ENCODE results near the gene TAOK2. TPM values are rescaled to one million over a fixed set of nuclear protein-coding genes. Genes with fewer than 3 reads are reported as not detected.

TAOK2 gene
- total RNA-seq: 72.7 and 73.7 TPM in 2 replicates

DNA sequence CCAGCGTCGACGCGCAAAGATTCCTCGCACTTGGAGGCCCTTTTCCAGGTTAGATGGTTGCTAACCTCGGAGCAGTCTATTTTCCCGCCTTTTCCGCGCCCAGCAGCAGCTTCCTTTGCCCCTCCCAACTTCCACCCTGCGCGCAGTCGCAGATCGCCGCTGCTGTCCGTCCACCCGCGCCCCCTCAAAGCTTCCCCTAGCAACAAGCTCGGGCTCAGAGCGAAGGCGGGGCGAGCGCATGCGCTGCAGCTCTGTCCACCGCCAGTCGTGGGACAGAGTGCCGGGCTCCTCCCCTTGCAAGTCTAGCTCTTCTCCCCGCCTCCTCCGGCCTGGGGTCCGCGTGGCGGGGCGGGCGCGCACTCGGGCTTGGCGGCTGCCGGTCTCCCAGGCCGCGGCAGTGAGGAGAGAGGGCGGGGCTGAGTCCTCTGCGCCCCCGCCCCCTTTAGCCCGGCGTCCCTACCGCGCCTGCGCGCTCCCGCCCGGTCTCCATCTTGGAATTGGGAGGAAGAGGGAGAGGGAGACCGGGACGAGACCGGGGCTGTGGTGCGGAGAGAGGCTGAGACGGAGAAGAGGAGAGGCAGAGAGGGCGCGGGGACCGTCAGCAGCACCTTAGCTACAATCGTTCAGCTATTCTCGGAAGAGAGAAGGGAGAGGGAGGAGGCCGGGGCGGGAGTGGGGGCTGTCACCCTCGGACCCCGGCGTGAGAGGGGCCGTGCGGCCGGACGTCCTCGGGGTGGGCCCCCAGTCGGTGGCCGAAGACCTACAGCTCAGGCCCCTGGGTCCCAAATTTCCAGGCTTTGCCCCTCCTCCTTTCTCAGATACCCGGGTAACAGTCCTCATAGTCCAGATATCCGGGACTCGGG lies at the start of gene TAOK2:
Gene TAOK2 (plus strand): TSS at position 485 of the 863 bp plus-strand sequence. CDS start 3,905 bp downstream, outside the sequence.

DNA sequence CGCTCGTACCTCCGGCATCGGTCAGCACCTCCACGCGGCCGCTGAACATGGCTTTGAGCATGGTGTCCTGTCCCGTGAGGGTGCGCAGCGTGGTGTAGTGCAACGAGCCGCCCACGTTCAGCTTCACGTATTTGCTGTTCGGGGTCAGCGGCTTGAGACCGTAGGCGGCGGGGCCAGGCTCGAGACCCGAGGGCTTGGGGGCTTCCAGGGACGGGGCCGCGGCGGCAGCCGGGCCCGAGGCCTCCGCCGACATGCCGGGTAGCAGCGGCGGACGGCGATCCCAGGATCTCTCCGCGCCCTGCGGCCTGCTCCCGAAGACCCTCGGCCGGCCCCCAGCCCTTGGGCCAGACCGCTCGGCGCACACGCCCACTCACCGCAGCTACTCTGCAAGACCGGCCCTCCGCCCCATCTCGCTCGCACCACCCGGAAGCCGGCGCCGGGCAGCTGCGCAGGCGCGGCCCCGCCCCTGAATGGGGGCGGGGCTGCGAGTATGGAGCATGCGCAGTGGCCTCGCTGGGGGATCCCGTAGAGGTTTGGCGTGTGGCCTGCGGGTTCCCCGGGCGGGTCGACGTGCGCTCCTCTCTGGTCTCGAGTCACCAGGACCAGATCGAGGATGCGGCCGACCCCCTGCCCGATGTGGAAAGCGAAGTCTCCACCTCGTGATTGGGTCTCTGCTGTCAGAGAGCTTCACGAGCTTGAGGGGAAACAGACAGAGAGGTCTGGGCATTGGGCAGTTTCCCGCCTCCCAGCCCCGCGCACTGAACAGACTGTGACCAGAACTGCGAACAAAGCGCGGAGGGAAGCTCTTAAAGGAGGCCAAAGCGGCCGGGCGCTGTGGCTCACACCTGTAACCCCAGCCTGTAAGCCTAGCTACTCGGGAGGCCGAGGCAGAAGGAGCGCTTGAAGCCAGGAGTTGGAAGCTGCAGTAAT lies 47.6 kb upstream of the TAOK2 start, which contains the start of gene KCTD13:
Gene KCTD13 (minus strand): TSS at position 446 of the 930 bp plus-strand sequence. CDS start 193 bp downstream, at position 253.

DNA sequence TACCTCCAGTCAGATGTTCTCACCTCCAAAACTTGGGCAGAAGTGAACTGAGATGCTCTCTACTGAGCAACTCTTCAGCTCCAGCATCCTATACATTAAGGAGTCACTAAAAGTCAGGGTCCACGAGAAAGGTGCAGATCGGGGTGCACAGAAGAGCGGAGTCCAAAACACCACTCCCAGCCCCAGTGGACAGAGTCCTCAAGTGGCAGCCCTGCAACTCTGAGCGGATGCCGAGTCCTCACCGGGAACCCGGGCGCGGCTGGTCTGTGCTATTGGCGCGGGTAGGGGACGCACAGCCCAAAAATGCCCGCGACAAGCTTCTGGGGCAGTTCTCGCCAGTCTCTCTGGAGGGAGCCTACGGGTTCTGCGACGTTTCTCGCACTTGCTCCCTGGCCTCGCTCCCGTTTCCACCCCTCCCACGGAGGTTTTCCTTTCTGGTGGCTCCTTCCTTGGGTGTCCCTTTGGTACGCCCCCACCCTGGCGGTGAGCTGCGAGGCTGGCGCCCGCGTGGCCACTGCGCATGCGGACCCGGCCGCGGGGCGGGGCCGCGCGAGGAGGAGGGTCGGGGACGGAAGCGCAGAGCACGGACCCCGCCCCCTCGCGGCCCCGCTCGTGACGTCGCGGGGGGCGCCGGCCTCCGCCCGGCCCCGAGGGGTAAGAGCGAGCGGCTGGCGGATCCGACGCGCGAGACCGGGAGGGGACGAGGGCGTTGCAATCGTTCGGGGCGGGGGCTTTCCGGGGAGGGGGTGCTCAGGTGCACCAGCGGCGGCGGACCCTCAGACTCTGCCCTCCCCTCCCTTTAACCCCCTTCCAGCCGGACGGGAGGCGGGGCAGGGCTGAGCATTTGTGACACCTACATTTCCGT lies 12.0 kb upstream of the TAOK2 start, which contains the start of gene TMEM219:
Gene TMEM219 (plus strand): TSS at position 601 of the 865 bp plus-strand sequence. CDS start 1,065 bp downstream, outside the sequence.

DNA sequence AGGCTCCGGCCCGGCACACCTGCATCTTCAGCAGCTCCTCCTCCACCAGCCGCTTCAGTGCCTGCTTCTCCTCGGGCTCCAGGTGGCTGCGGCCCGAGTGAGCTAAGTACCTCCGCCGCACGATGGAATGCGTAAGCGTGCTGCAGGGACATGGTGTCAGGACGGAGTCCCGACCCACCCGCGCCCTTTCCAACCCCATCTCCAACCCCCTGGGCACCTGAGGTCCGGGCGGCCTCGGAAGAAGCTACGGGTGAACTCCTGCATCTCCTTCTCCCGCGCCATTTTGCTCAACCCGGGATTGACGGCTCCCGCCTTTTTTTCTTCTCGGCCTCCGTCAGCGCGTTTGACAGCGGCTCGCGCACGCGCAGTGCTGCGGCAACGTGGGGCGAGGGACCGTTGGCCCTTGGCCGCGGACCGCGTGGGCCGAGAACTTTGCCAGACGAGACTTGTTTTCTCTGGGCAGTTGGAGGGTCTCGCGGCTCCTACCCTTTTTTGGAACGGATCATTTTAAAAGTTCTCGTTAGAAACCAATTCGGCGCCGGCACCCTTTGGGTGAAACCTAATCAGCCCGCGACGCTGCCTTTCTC lies 21.7 kb downstream of the TAOK2 start, which contains the start of gene HIRIP3:
Gene HIRIP3 (minus strand): TSS at position 294 of the 587 bp plus-strand sequence. CDS start 12 bp downstream, at position 282.

DNA sequence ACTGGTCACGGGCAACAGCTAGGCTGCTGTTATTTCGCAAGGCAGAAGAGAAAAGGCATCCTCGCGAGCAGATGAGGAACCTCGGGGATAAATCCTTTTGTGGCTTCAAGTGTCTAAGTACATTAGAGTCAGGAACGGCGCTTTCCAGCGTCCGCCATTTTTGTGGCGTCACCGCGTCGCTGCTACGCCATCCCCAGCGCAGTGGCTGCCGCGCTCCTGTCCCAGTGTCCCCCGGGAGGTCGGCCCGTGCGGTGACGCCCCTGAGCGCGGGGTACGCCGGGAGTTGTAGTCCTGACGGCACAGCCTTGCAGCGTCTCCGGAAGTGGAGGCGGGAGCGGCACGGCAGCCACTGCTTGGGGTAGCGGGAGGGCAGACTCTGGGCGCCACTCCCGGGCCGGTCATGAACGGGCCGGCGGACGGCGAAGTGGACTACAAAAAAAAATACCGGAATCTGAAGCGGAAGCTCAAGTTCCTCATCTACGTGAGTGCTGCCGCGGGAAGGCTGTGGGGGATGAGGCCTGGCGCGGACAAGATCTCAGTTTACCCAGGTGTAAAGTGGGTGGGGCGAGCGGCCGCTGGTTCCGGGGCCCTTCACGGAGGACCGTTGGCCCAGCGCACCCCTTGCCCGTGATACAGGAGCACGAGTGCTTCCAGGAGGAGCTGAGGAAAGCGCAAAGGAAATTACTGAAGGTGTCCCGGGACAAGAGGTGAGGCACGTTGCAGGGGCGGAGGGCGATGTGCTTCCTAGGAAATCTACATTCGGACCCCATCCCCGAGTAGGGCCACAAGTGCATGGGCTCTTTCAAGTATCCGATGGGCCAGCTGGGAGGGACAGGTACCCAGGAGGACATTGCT lies 22.5 kb downstream of the TAOK2 start, which contains the start of gene INO80E:
Gene INO80E (plus strand): TSS at position 331 of the 855 bp plus-strand sequence. CDS start 70 bp downstream, at position 401.

DNA sequence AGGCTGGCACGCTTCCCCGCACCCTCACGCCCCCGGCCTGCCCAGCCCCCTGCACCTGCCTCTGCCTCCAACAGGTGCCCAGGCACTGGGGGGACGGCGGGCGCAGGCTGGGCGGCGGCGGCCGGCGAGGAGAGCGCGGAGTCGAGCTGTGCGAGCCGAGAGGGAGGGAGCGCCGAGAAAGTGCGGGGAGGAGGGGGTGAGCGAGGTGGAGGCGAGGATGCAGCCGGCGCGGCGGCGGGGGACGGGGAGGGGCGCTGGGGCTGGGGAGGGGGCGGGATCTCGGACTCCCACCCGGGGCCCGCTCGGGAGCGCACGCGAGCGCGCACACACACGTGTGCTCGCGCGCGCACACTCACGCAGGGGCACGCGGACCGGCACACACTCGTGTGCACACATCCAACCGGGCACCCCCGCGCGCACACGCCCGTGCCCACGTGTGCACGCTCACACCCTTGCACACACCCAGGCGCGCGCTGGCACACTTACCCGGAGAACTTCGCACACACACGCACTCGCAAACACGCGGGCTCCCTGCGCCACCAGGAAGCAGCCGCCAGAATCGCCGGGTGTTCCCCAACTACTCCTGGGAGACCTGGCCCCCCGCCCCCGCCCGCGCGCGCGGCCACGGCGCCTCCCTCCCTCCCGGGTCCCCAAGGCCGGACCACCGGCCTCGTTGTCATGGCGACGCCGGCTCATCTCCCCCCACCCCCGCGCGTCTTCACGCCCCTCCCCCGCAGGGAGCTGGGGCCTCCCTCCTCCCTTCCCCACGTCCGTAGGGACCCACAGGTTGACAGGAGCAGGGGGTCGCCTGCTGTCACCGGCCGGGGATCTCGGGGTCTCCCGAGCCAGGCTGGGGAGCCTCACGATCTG lies 37.4 kb downstream of the TAOK2 start, which contains the start of gene DOC2A:
Gene DOC2A (minus strand): TSS at position 184 of the 870 bp plus-strand sequence. CDS start 805 bp downstream, outside the sequence.

DNA sequence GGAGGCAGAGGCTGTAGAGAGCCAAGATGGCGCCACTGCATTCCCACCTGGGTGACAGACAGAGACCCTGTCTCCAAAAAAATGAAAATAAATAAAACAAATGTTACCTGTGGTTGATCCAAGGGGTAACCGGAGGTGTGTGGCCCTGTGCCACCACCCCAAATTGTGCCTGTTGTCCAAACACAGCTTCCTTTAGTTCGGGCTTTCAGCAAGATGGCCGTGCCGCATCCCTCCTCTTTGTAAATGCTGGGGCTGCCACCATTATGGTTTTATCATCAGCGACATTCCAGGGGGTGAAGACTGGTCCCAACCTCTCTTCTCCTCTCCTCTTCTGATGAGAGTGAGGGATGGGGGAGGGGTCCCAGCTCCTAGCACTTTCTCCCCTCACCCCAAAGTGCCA lies 49.2 kb downstream of the TAOK2 start, which contains the start of gene C16orf92:
Gene C16orf92 (plus strand): TSS at position 312 of the 400 bp plus-strand sequence. CDS start 143 bp downstream, outside the sequence.

DNA sequence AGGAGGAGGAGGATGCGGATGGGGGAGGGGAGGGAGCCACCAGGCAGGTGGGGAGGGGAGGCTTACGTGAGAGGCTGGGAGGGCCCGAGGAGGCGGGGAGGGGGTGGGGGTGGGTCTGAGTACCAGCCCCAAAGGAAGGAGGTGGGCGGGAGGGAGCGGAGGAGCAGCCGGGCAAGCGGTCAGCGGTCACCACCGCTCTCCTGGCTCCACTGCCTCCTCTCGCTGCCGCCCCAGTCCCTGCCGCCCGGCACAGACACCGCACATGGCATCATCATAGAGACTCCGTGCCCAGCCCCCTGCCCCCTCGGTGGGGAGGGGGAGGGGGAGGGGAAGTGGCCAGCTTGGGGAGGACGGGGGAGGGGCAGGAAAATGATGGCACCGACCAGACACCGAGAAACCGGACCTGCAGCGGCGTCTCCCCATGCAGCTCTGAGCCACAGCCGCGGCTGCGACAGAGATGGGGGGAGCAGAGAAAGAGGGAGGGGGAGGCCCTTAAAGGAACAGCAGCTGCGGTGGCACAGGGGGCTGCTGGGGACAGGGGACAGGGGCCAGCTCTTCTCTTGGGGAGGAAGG lies 57.3 kb downstream of the TAOK2 start, which contains the start of gene TLCD3B:
Gene TLCD3B (minus strand): TSS at position 431 of the 573 bp plus-strand sequence. CDS start 744 bp downstream, outside the sequence.

Other genes with a start within 250 kb of the TAOK2 start
- not detected in 2 replicates for gene C16orf54, start 227.9 kb upstream of the TAOK2 start, total RNA-seq
- gene ZG16, start 195.6 kb upstream of the TAOK2 start, total RNA-seq: not detected in 2 replicates
- 67.1 and 77.1 TPM in 2 replicates for gene KIF22, start 183.1 kb upstream of the TAOK2 start, total RNA-seq
- gene MAZ, start 167.3 kb upstream of the TAOK2 start, total RNA-seq: 138 and 171 TPM in 2 replicates
- gene PRRT2, start 161.7 kb upstream of the TAOK2 start, total RNA-seq: not detected in 2 replicates
- gene PAGR1, start 157.7 kb upstream of the TAOK2 start, total RNA-seq: 34.6 and 37.6 TPM in 2 replicates
- 320 and 330 TPM in 2 replicates for gene MVP, start 153.4 kb upstream of the TAOK2 start, total RNA-seq
- 78.5 and 87.1 TPM in 2 replicates for gene CDIPT, start 110.6 kb upstream of the TAOK2 start, total RNA-seq
- gene SEZ6L2, start 74.3 kb upstream of the TAOK2 start, total RNA-seq: 0.27 and 0.74 TPM in 2 replicates
- gene ASPHD1, start 73.4 kb upstream of the TAOK2 start, total RNA-seq: 0.07 and 0.34 TPM in 2 replicates
- 6.9 and 10.1 TPM in 2 replicates for gene KCTD13, start 47.6 kb upstream of the TAOK2 start, total RNA-seq
- 145 and 159 TPM in 2 replicates for gene TMEM219, start 11.8 kb upstream of the TAOK2 start, total RNA-seq
- 12.1 and 19.0 TPM in 2 replicates for gene HIRIP3, start 21.7 kb downstream of the TAOK2 start, total RNA-seq
- 86.9 and 128 TPM in 2 replicates for gene INO80E, start 22.4 kb downstream of the TAOK2 start, total RNA-seq
- gene DOC2A, start 37.2 kb downstream of the TAOK2 start, total RNA-seq: 0.39 TPM in 1 of 2 replicates, not detected in the other
- gene C16orf92, start 49.3 kb downstream of the TAOK2 start, total RNA-seq: not detected in 2 replicates
- gene TLCD3B, start 57.4 kb downstream of the TAOK2 start, total RNA-seq: 0.34 TPM in 1 of 2 replicates, not detected in the other
- gene ALDOA, start 91.9 kb downstream of the TAOK2 start, total RNA-seq: 1,206 and 1,287 TPM in 2 replicates
- 120 and 147 TPM in 2 replicates for gene PPP4C, start 102.1 kb downstream of the TAOK2 start, total RNA-seq
- gene TBX6, start 118.1 kb downstream of the TAOK2 start, total RNA-seq: 0.10 TPM in 1 of 2 replicates, not detected in the other
- 17.7 and 21.3 TPM in 2 replicates for gene YPEL3, start 122.3 kb downstream of the TAOK2 start, total RNA-seq
- 0.49 and 0.80 TPM in 2 replicates for gene GDPD3, start 139.7 kb downstream of the TAOK2 start, total RNA-seq
- gene MAPK3, start 149.4 kb downstream of the TAOK2 start, total RNA-seq: 127 and 147 TPM in 2 replicates
- gene CORO1A, start 209.7 kb downstream of the TAOK2 start, total RNA-seq: 4.5 and 7.1 TPM in 2 replicates
- 512 and 763 TPM in 2 replicates for gene BOLA2B, start 219.8 kb downstream of the TAOK2 start, total RNA-seq
- 31.9 and 47.6 TPM in 2 replicates for gene SLX1A, start 220.0 kb downstream of the TAOK2 start, total RNA-seq
- gene SULT1A3, start 225.4 kb downstream of the TAOK2 start, total RNA-seq: 9.0 and 26.8 TPM in 2 replicates